Fibroblast of the aortic adventitia (primary cell): ENCODE measurements around the gene TMEM213. TPM values are rescaled to one million over a fixed set of nuclear protein-coding genes. Genes with fewer than 3 reads are reported as not detected.

Experiments used
- DNase-seq: peaks from one replicate; pipeline ENCODE4 v3.0.0-alpha.2; 2010; ENCODE audit warnings: low read depth
- H3K4me3 ChIP-seq: 2 replicates; pipeline ENCODE4 v1.5.1; 2011; ENCODE audit warnings: low read depth, mild to moderate bottlenecking, control low read depth, low read length, moderate library complexity
- CTCF ChIP-seq: IDR thresholded peaks from 2 replicates; pipeline ENCODE4 v1.5.1; 2011; ENCODE audit warnings: mild to moderate bottlenecking, low read length, control low read depth, inconsistent platforms; ENCODE audit not compliant: insufficient read depth
- total RNA-seq: library from RNA; depleted of rRNA; stranded (reverse); fragments of >200 nt; gene quantifications from 2 replicates; pipeline ENCODE4 v1.2.3, GENCODE V29; 2012; ENCODE audit warnings: low replicate concordance

Gene TMEM213
- total RNA-seq, 1 donor, result not detected

GRCh38 chr7:138878051-138878450, 80.3 kb downstream of the TMEM213 start:
- no peak overlapping the region for H3K4me3 ChIP-seq
- DNase-seq, result no peak

GRCh38 chr7:138878856-138879255, 81.1 kb downstream of the TMEM213 start:
- TF ChIP-seq CTCF, result no peak
- DNase-seq, result no peak
- H3K4me3 ChIP-seq, result no peak overlapping the region

More at GRCh38 chr7:138878051-138878450, 80.3 kb downstream of the TMEM213 start:
- no peak for TF ChIP-seq CTCF

GRCh38 chr7:138879356-138879755, 81.6 kb downstream of the TMEM213 start:
- no peak overlapping the region for H3K4me3 ChIP-seq
- DNase-seq, result no peak
- no peak for TF ChIP-seq CTCF

- H3K4me3 ChIP-seq, result no peak overlapping the region
- no peak for TF ChIP-seq CTCF
- peak; percentile 97 for DNase-seq
Measured at GRCh38 chr7:138880881-138881578, 83.2 kb downstream of the TMEM213 start.

- no peak overlapping the region for H3K4me3 ChIP-seq
- no peak for DNase-seq
- no peak for TF ChIP-seq CTCF
Measured at GRCh38 chr7:138881579-138882188, 83.9 kb downstream of the TMEM213 start.

GRCh38 chr7:138882249-138882648, 84.5 kb downstream of the TMEM213 start:
- DNase-seq, result no peak
- H3K4me3 ChIP-seq, result no peak overlapping the region
- TF ChIP-seq CTCF, result no peak
